ENCODE data around the gene HMHB1.

The HMHB1 gene

DNA sequence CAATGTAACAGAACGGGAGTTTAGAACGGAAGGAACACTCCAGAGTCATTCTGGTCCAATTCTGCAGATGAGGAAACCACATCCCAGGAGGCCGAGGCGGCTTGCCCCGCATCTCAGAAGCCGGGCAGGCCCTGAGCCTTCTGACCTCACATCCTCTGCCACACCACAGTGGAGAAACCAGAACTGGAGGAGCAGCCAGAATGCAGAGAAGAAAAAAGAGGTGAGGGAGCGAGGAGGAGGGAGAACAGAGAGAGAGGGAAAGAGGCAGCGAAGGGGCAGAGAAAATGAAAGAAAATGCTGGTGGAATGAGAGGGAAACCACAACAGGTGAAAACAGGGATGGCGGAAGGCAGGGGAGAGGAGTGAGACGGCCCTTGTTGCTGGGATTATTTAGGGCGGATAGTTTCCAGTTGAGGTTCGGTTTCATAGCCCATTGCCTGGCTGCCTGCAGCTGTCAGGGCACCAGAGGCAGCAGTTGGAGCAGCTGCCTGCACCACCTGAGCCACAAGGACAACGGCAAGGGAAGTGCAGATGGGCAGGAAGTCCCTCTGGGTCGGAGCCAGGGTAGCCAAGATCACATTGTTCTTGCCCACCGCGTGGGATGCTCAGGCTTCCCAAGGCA lies at the start of gene HMHB1:
Gene HMHB1 (plus strand): TSS at position 77 of the 621 bp plus-strand sequence.
- TF ChIP-seq POLR2A (IDR thresholded peaks at IDR 0.05; ENCODE audit: extremely low read depth, insufficient read length) (no peak), MYC (IDR thresholded peaks at IDR 0.05; ENCODE audit: low read depth, low read length) (no peak)
- TF ChIP-seq, protein P1, sequence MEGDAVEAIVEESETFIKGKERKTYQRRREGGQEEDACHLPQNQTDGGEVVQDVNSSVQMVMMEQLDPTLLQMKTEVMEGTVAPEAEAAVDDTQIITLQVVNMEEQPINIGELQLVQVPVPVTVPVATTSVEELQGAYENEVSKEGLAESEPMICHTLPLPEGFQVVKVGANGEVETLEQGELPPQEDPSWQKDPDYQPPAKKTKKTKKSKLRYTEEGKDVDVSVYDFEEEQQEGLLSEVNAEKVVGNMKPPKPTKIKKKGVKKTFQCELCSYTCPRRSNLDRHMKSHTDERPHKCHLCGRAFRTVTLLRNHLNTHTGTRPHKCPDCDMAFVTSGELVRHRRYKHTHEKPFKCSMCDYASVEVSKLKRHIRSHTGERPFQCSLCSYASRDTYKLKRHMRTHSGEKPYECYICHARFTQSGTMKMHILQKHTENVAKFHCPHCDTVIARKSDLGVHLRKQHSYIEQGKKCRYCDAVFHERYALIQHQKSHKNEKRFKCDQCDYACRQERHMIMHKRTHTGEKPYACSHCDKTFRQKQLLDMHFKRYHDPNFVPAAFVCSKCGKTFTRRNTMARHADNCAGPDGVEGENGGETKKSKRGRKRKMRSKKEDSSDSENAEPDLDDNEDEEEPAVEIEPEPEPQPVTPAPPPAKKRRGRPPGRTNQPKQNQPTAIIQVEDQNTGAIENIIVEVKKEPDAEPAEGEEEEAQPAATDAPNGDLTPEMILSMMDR (IDR thresholded peaks at IDR 0.05; ENCODE audit: low read depth, low read length) = no peak
- TF ChIP-seq, protein P2, sequence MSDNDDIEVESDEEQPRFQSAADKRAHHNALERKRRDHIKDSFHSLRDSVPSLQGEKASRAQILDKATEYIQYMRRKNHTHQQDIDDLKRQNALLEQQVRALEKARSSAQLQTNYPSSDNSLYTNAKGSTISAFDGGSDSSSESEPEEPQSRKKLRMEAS (IDR thresholded peaks at IDR 0.05; ENCODE audit: low read depth, low read length) = no peak
- DNase-seq (ENCODE audit: low read depth) = no peak
- no peak within 1 kb of the TSS for H3K4me3 ChIP-seq (ENCODE audit: low read depth, low read length)

DNA sequence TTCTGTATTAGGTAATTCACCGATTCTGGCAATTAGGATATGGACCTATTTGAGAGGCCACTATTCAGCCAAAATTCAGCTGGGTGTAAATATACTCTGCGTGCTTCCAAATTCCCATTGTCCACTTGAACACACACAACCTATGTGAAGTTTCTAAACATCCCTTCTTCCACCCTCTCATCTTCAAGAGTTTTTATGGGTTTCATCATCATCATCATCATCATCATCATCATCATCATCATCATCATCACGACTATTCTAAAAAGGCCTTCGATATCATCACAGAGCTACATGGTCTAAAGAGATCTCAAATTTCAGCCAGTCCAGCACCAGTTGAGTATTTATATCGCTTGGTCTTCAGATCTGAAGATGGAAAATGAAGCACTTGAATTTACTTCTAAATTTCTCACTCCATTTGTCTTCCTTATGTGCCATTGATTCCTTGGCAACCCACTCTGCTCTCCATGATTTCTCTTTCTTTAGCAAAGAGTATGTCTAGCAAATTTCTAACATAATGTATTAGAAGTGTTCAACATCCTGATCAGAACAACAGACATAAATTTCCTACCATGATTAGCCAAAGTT lies 49.2 kb upstream of the HMHB1 start:
- DNase-seq (ENCODE audit: low read depth) = no peak
- TF ChIP-seq, protein P1 (IDR thresholded peaks at IDR 0.05; ENCODE audit: low read depth, low read length) = no peak
- TF ChIP-seq, protein P2 (IDR thresholded peaks at IDR 0.05; ENCODE audit: low read depth, low read length) = no peak
- TF ChIP-seq POLR2A (IDR thresholded peaks at IDR 0.05; ENCODE audit: extremely low read depth, insufficient read length) (no peak), MYC (IDR thresholded peaks at IDR 0.05; ENCODE audit: low read depth, low read length) (no peak)
- H3K4me3 ChIP-seq (ENCODE audit: low read depth, low read length) = no peak overlapping the region

DNA sequence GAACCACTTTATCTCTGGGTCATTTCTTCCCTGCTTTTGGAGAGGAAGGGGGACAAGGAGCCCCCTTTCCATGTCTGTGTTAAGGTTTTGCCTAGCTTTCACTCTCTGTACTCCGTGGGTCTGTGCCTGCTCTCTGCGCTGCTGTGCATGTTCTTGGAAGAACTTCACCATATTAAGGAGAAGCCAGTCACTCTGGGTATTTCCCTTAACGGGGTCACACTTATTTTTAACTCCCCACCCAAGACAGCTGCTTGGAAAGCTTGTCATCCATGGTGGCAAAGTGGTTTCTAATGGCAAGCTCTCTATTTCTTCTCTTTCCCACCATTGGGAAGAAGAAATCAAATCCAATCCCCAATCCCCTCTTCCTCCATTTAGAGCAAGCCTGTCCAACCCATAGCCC lies 44.8 kb upstream of the HMHB1 start:
- TF ChIP-seq POLR2A (IDR thresholded peaks at IDR 0.05; ENCODE audit: extremely low read depth, insufficient read length) (no peak), MYC (IDR thresholded peaks at IDR 0.05; ENCODE audit: low read depth, low read length) (no peak)
- TF ChIP-seq, protein P2 (IDR thresholded peaks at IDR 0.05; ENCODE audit: low read depth, low read length) = no peak
- TF ChIP-seq, protein P1 (IDR thresholded peaks at IDR 0.05; ENCODE audit: low read depth, low read length) = no peak
- no peak for DNase-seq (ENCODE audit: low read depth)
- H3K4me3 ChIP-seq (ENCODE audit: low read depth, low read length) = no peak overlapping the region

DNA sequence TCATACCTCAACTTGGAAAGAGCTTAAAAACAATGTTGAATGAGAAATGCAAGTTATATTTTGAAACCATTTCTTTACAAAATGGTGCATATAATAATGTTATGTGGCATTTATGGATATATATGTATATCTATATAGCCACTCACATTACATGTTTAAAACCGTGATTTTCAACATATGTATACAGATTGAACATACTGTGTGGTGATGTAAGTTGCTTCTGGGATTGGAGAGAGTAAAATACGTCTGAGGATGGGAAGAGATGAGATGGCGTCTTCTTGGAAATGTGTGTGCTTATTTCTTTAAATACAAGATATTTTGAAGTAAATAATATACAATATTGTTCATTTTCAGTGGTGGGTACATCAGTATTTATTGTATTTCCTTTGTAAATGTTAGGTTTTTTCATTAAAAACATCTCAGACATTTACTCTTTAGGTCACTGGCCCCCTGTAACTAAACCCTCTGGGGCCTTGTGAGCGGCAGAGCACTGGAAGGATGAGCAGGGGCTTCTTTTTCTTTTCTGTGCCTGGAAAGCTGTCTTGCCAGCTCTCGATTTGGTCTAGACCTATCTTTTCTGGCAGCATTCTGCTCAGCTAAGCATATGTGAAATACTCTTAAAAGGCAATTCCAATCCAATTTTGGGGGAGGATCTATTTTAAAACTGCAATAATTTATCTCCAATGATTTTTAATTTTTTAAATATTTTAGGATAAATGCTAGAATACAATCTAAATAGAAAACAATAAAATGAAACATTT lies 42.8 kb upstream of the HMHB1 start:
- DNase-seq (ENCODE audit: low read depth) = no peak
- TF ChIP-seq, protein P1 (IDR thresholded peaks at IDR 0.05; ENCODE audit: low read depth, low read length) = no peak
- TF ChIP-seq, protein P2 (IDR thresholded peaks at IDR 0.05; ENCODE audit: low read depth, low read length) = no peak
- TF ChIP-seq POLR2A (IDR thresholded peaks at IDR 0.05; ENCODE audit: extremely low read depth, insufficient read length) (no peak), MYC (IDR thresholded peaks at IDR 0.05; ENCODE audit: low read depth, low read length) (no peak)
- no peak overlapping the region for H3K4me3 ChIP-seq (ENCODE audit: low read depth, low read length)

DNA sequence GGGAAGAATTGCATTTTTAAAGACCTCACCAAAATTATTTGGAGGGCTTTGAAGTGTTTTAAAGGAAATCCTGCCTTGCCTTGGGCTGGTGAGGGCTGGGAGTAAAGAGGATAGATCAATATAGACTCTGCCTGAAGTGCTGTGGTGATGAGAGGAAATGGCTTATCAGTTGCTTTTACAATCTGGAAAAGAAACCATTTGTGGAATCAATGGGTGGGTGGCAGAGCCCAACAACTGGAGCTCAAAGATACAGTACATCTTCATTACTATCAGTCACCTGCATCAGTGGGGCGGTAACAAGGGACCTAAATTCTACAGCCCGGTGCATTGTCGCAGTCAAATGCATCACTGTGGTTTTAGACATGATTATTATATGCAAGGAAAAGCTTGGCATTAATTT lies 41.5 kb upstream of the HMHB1 start:
- H3K4me3 ChIP-seq (ENCODE audit: low read depth, low read length) = no peak overlapping the region
- TF ChIP-seq, protein P2 (IDR thresholded peaks at IDR 0.05; ENCODE audit: low read depth, low read length) = no peak
- TF ChIP-seq, protein P1 (IDR thresholded peaks at IDR 0.05; ENCODE audit: low read depth, low read length) = no peak
- no peak for TF ChIP-seq POLR2A (IDR thresholded peaks at IDR 0.05; ENCODE audit: extremely low read depth, insufficient read length)
- no peak for DNase-seq (ENCODE audit: low read depth)

Data from NB4 (cell line).